GM13977 (cell line): Measurements from ENCODE around the gene INSL3.
A peak's percentile ranks its signal among the peaks of the same experiment; 100 is the strongest.

Experiments
- DNase-seq: peaks from one replicate; pipeline ENCODE4 v3.0.0; 2012; ENCODE audit warnings: low spot score
- CTCF ChIP-seq: IDR thresholded peaks from 2 replicates; pipeline ENCODE4 v1.5.1; 2012; ENCODE audit warnings: mild to moderate bottlenecking, control low read depth; ENCODE audit not compliant: insufficient read depth; ENCODE audit errors: extremely low read depth, missing control alignments
- in situ Hi-C: fragments of 300-500 bp; cut with MboI; formaldehyde crosslinking; loops from one replicate; pipeline ENCODE4 v1.12.0; 2022; ENCODE audit warnings: low sequenced_read_pairs, low pct_unique_long_range_greater_than_20kb, mixed read lengths, inconsistent platforms; ENCODE audit not compliant: unreplicated experiment

The INSL3 gene

DNA sequence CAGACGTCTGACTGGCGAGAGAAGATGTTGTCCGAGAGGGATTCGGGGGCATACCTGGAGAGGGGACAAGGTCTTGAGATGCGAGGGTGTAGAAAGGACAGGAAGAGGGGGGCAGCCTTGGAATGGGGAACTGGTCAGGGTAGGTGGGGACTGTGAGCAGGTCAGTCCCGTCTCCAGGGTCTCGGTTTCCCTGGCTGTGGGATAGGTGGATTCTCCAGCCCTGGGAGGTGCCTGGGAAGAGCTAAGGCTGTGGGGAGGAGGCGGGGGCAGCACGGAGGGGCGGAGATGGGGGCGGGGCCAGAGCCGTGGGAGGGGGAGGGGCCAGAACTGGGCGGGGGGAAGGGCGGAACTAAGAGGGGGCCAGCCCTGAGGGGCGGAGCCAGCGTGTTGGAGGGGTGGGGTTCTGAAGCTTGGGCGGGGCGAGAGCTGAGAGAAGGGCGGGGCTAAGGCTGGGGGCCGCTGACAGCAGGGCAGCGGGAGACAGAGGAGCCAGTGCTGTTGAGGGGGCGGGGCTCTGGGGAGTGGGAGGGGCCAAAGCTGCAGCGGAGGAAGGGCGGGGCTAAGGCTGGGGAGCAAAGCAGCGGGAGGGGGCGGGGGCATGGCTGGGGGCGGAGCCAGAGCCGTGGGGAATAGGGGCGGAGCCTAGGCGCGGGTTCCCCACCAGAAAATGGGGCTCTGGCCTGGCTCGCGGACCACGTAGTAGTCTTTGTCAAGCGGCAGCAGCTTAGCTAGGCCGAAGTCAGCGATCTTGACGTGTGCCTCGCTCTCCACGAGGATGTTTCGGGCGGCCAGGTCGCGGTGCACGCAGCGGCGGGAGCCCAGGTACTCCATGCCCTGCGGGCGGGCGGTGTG is 9.5 kb upstream of the INSL3 start:
- TF ChIP-seq CTCF: no peak
- in situ Hi-C loops: no loop called here
- peak; percentile 82 for DNase-seq

GRCh38 chr19:17829855-17830566 is 8.7 kb upstream of the INSL3 start:
- in situ Hi-C loops: no loop called here
- no peak for DNase-seq
- TF ChIP-seq CTCF: no peak

DNA sequence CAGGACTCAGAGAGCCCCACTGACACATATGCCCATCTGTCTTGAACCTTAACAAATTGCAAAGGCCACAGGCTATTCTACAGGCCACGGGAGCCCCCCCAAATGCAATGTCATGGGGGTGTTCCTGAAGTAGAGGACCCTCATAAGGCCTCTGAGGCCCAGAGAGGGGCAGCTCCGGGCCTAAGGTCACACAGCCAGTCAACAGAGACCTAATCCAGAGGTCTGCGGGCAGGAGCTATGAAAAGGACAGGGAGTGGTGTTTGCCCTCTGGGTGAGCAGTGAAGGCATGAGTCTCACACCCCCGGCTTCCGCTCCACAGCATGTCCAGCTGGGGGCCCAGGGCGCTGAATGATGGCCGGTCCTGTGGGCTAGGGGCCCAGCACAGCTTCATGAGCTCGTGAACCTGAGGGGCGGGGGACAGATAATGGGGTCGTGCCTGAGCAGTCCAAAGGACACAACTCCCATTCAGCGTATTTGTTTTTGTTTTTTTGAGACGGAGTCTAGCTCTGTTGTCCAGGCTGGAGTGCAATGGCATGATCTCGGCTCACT is 5.3 kb upstream of the INSL3 start:
- no peak for TF ChIP-seq CTCF
- DNase-seq: no peak
- in situ Hi-C loops: no loop called here

DNA sequence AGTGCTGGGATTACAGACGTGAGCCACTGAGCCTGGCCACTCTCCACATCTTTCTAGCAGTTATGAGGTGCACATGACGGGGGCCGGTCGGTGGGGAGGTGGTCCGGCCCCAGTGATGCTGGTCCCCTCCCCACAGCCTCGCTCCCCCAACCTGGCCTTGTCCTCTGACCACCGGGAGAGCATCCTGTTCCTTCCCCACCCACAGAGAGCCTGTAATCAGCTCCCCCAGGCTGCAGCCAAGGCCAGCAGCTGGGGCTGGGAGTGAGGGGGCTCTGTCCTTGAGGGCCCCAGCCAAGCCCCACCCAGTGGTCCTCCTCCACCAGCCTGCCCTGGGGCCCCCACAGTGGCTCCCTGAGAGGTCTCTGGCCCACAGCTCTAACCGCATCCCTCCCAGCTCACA is 3.0 kb upstream of the INSL3 start:
- TF ChIP-seq CTCF: no peak
- in situ Hi-C loops: no loop called here
- DNase-seq: no peak

DNA sequence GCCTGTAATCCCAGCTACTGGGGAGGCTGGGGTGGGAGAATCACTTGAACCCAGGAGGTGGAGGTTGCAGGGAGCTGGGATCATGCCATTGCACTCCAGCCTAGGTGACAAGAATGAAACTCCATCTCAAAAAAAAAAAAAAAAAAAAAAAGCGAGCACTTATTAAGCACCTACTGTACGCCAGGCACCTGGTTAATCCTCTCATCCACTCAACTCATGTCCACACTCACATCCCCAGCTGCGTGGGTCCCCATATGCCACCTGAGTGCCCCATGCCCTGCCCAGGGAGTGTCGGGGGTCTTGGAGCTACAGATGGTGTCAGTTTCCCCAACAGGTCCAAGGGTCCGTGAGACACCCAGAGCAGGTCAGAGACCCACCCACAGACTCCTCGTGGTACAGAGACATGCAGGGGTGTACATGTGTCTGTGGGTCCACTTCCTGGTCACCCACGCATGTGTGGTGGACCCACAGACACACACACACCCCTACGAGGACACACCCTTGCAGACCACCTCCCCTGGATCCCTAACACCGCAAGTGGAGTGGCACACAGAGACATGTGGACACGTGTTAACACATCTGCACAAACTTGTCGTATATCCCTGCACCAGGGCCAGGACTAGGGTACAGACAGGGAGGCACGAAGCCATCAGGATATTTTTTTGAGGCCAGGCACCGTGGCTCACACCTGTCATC is 3.5 kb downstream of the INSL3 start:
- in situ Hi-C loops: no loop called here
- no peak for TF ChIP-seq CTCF
- DNase-seq: no peak

- no peak for TF ChIP-seq CTCF
- in situ Hi-C loops: no loop called here
- no peak for DNase-seq
Observed at GRCh38 chr19:17812099-17812498, 9.2 kb downstream of the INSL3 start.
